Uterus (tissue), 2 donors: ENCODE results near the gene DOCK4.

Experiments used
- POLR2A ChIP-seq, 2 donors: fragments of 450-650 bp; IDR thresholded peaks; one replicate each; pipeline ENCODE4 v1.6.1; 2016; ENCODE audit warnings: antibody characterized with exemption in 2 of 2, mild to moderate bottlenecking in 1 of 2, moderate library complexity in 1 of 2
- TF ChIP-seq, protein P1 (sequence below), 4 experiments: fragments of 200-600 bp in 2 of 4; fragments of 450-650 bp in 2 of 4; sonication (generic) in 2 of 4; IDR thresholded peaks; one replicate each; pipeline ENCODE4 v1.5.1; 2016 to 2019; ENCODE audit warnings: antibody characterized with exemption in 4 of 4, mild to moderate bottlenecking in 2 of 4, moderate library complexity in 1 of 4

DNA sequence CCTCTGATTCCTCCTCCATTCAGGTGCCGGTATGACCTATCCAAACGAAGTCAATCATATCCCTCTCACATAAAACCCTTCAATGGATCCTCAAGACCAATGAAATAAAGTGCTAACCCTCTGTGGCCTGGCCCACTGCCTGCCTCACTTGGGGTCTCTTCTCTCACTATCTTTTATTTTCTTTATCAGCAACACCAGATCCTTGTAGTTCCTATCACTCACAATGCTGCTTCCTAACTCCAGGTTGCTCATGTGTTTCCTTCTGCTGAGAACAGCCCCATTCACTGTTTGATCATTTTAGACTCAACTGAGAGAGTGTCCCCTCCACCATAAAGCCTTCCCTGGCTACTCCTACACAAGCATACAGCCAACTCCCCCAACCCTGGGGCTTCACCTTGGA is 180.6 kb downstream of the DOCK4 start:
- TF ChIP-seq, protein P1, sequence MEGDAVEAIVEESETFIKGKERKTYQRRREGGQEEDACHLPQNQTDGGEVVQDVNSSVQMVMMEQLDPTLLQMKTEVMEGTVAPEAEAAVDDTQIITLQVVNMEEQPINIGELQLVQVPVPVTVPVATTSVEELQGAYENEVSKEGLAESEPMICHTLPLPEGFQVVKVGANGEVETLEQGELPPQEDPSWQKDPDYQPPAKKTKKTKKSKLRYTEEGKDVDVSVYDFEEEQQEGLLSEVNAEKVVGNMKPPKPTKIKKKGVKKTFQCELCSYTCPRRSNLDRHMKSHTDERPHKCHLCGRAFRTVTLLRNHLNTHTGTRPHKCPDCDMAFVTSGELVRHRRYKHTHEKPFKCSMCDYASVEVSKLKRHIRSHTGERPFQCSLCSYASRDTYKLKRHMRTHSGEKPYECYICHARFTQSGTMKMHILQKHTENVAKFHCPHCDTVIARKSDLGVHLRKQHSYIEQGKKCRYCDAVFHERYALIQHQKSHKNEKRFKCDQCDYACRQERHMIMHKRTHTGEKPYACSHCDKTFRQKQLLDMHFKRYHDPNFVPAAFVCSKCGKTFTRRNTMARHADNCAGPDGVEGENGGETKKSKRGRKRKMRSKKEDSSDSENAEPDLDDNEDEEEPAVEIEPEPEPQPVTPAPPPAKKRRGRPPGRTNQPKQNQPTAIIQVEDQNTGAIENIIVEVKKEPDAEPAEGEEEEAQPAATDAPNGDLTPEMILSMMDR (IDR thresholded peaks at IDR 0.05) = no peak
- no peak for TF ChIP-seq POLR2A (IDR thresholded peaks at IDR 0.05)
